ENCODE results near the gene USP22. TPM values are rescaled to one million over a fixed set of nuclear protein-coding genes. Genes with fewer than 3 reads are reported as not detected.
A peak's percentile ranks its signal among the peaks of the same experiment; 100 is the strongest.
"Not testable (repeated sequence)": the region's sequence is repeated elsewhere in the genome, so short reads cannot be mapped to it uniquely, and the experiment has no call there.

Gene USP22
- polyA plus RNA-seq, 3 donors from 2014 or later, result 9.6 to 31.7 (median 21.4) TPM

- Mint-ChIP-seq H3K36me3 (no peaks in the 10 kb centered on the region), H3K4me3 (no peak overlapping the region), H3K4me1 (no peaks in the 10 kb centered on the region), H3K27me3 (ENCODE audit: low read depth in 3 of 3) (peaks cover 0 to 1% (median 1%) of the 10 kb centered on the region in 3 donors), H3K27ac (no peak overlapping the region), H3K9me3 (no peaks in the 10 kb centered on the region)
- DNase-seq, result no peak
Observed at GRCh38 chr17:20989991-20990855, 52.6 kb downstream of the USP22 start.

- Mint-ChIP-seq H3K4me1 (no peaks in the 10 kb centered on the region), H3K4me3 (no peak overlapping the region), H3K27ac (no peak overlapping the region), H3K9me3 (no peaks in the 10 kb centered on the region), H3K36me3 (no peaks in the 10 kb centered on the region), H3K27me3 (ENCODE audit: low read depth in 3 of 3) (peaks cover 0 to 1% (median 1%) of the 10 kb centered on the region in 3 donors)
- no peak for DNase-seq
Observed at GRCh38 chr17:20989481-20989880, 53.3 kb downstream of the USP22 start.

GRCh38 chr17:20988896-20989295 is 53.9 kb downstream of the USP22 start:
- DNase-seq, result no peak
- Mint-ChIP-seq H3K9me3 (no peaks in the 10 kb centered on the region), H3K27me3 (ENCODE audit: low read depth in 3 of 3) (peaks cover 0 to 1% (median 1%) of the 10 kb centered on the region in 3 donors), H3K36me3 (no peaks in the 10 kb centered on the region), H3K27ac (no peak overlapping the region), H3K4me3 (no peak overlapping the region), H3K4me1 (no peaks in the 10 kb centered on the region)

- no peak for DNase-seq
- Mint-ChIP-seq H3K27me3 (ENCODE audit: low read depth in 3 of 3) (peaks cover 0 to 1% (median 1%) of the 10 kb centered on the region in 3 donors), H3K4me3 (no peak overlapping the region), H3K36me3 (no peaks in the 10 kb centered on the region), H3K4me1 (no peaks in the 10 kb centered on the region), H3K27ac (no peak overlapping the region), H3K9me3 (no peaks in the 10 kb centered on the region)
Observed at GRCh38 chr17:20988001-20988636, 54.7 kb downstream of the USP22 start.

GRCh38 chr17:20987511-20987910 is 55.3 kb downstream of the USP22 start:
- Mint-ChIP-seq H3K27me3 (ENCODE audit: low read depth in 3 of 3) (peaks cover 0 to 1% (median 1%) of the 10 kb centered on the region in 3 donors), H3K4me1 (no peaks in the 10 kb centered on the region), H3K36me3 (no peaks in the 10 kb centered on the region), H3K4me3 (no peak overlapping the region), H3K9me3 (no peaks in the 10 kb centered on the region), H3K27ac (no peak overlapping the region)
- DNase-seq, result no peak

GRCh38 chr17:20986767-20987510 is 55.9 kb downstream of the USP22 start:
- Mint-ChIP-seq H3K27ac (no peak overlapping the region), H3K4me1 (no peaks in the 10 kb centered on the region), H3K36me3 (no peaks in the 10 kb centered on the region), H3K4me3 (no peak overlapping the region), H3K27me3 (ENCODE audit: low read depth in 3 of 3) (peaks cover 0 to 2% (median 1%) of the 10 kb centered on the region in 3 donors), H3K9me3 (no peaks in the 10 kb centered on the region)
- DNase-seq, result no peak

GRCh38 chr17:20983359-20983637 is 59.5 kb downstream of the USP22 start:
- Mint-ChIP-seq H3K27me3 (ENCODE audit: low read depth in 3 of 3) (peaks cover 4 to 9% (median 9%) of the 10 kb centered on the region in 3 donors), H3K27ac (no peak overlapping the region), H3K9me3 (no peaks in the 10 kb centered on the region), H3K4me1 (no peaks in the 10 kb centered on the region), H3K4me3 (no peak overlapping the region), H3K36me3 (no peaks in the 10 kb centered on the region)
- no peak for DNase-seq

- H3K36me3 Mint-ChIP-seq, result no peaks in the 10 kb centered on the region
- H3K27ac Mint-ChIP-seq, result no peak overlapping the region
- no peaks in the 10 kb centered on the region for H3K9me3 Mint-ChIP-seq
- no peaks in the 10 kb centered on the region for H3K4me1 Mint-ChIP-seq
- H3K27me3 Mint-ChIP-seq (ENCODE audit: low read depth in 3 of 3), result peaks cover 6 to 9% (median 9%) of the 10 kb centered on the region in 3 donors
- no peak overlapping the region for H3K4me3 Mint-ChIP-seq
- DNase-seq, result no peak
Observed at GRCh38 chr17:20982589-20983358, 60.0 kb downstream of the USP22 start.

GRCh38 chr17:20981046-20981920 is 61.5 kb downstream of the USP22 start:
- DNase-seq, result no peak
- H3K9me3 Mint-ChIP-seq, result no peaks in the 10 kb centered on the region
- peaks cover 8 to 11% (median 9%) of the 10 kb centered on the region in 3 donors for H3K27me3 Mint-ChIP-seq (ENCODE audit: low read depth in 3 of 3)
- H3K4me1 Mint-ChIP-seq, result no peaks in the 10 kb centered on the region
- no peaks in the 10 kb centered on the region for H3K36me3 Mint-ChIP-seq
- H3K27ac Mint-ChIP-seq, result peak overlapping the region in 1 of 6 donors; percentile 41
- no peak overlapping the region for H3K4me3 Mint-ChIP-seq

GRCh38 chr17:20979792-20980083 is 63.1 kb downstream of the USP22 start:
- peaks cover 9 to 14% (median 9%) of the 10 kb centered on the region in 3 donors for H3K27me3 Mint-ChIP-seq (ENCODE audit: low read depth in 3 of 3)
- H3K4me1 Mint-ChIP-seq, result no peaks in the 10 kb centered on the region
- no peak overlapping the region for H3K27ac Mint-ChIP-seq
- H3K36me3 Mint-ChIP-seq, result no peaks in the 10 kb centered on the region
- no peaks in the 10 kb centered on the region for H3K9me3 Mint-ChIP-seq
- H3K4me3 Mint-ChIP-seq, result no peak overlapping the region
- DNase-seq, result no peak

GRCh38 chr17:20979007-20979791 is 63.6 kb downstream of the USP22 start:
- Mint-ChIP-seq H3K27me3 (ENCODE audit: low read depth in 3 of 3) (peaks cover 9 to 17% (median 10%) of the 10 kb centered on the region in 3 donors), H3K27ac (peak overlapping the region in 1 of 6 donors; percentile 38)
- not testable (repeated sequence) for H3K4me1 Mint-ChIP-seq, H3K4me3 Mint-ChIP-seq, DNase-seq, H3K9me3 Mint-ChIP-seq, H3K36me3 Mint-ChIP-seq

- H3K4me3 Mint-ChIP-seq, H3K9me3 Mint-ChIP-seq, H3K36me3 Mint-ChIP-seq, H3K4me1 Mint-ChIP-seq, DNase-seq, H3K27ac Mint-ChIP-seq: not testable (repeated sequence)
- H3K27me3 Mint-ChIP-seq (ENCODE audit: low read depth in 3 of 3), result peaks cover 9 to 20% (median 12%) of the 10 kb centered on the region in 3 donors
Observed at GRCh38 chr17:20977609-20978253, 65.1 kb downstream of the USP22 start.
